ENCODE data around the gene TNNI2. TPM values are rescaled to one million over a fixed set of nuclear protein-coding genes. Genes with fewer than 3 reads are reported as not detected.

TNNI2 gene
- polyA plus RNA-seq, 1 donor (not counting 4 experiments of a cell fraction or from before 2014, with no cell fraction given), result 10.7 TPM

DNA sequence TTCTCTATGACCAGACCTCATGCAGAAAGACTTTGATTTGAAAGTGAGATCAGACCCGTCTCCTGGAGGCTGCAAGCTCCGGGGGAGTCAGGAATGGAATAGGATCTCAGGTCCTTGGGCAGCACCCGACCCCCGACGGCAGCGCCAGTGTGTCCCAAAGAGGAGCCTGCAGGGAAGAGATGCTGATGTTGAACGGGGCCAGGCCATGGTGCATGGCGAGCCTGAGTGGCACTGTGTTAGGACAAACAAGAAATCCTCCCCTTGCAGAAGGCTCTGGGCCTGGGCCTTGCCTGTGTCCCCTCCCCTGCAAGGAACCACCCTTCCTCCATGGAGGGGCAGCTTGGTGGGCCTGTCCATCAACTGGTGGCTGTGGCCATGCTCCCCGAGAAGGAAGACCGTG, 24.1 kb upstream of the TNNI2 start:
- no peaks in the 10 kb centered on the region for H3K79me2 ChIP-seq (ENCODE audit: control insufficient read depth, insufficient read depth, low read length)
- peaks cover 7% of the 10 kb centered on the region for H3K9me3 ChIP-seq (ENCODE audit: control insufficient read depth, low read depth, low read length)
- no peak overlapping the region for H3K4me2 ChIP-seq (ENCODE audit: control insufficient read depth, extremely low read depth, insufficient read depth, low read depth, low read length)
- no peaks in the 10 kb centered on the region for H4K20me1 ChIP-seq (ENCODE audit: control insufficient read depth, extremely low read depth, insufficient read depth, low read length)
- no peak for DNase-seq (ENCODE audit: low read depth, low spot score)
- peaks cover 5% of the 10 kb centered on the region for H3K4me1 ChIP-seq (ENCODE audit: control insufficient read depth, extremely low read depth, insufficient read depth, low read length)
- no peak for FAIRE-seq
- no peaks in the 10 kb centered on the region for H3K36me3 ChIP-seq (ENCODE audit: control insufficient read depth in 2 of 2, extremely low read depth in 1 of 2, insufficient read depth in 2 of 2, low read length in 2 of 2)
- H3K27me3 ChIP-seq (ENCODE audit: control insufficient read depth, extremely low read depth, insufficient read depth, low read length), result no peaks in the 10 kb centered on the region
- TF ChIP-seq, protein P1, sequence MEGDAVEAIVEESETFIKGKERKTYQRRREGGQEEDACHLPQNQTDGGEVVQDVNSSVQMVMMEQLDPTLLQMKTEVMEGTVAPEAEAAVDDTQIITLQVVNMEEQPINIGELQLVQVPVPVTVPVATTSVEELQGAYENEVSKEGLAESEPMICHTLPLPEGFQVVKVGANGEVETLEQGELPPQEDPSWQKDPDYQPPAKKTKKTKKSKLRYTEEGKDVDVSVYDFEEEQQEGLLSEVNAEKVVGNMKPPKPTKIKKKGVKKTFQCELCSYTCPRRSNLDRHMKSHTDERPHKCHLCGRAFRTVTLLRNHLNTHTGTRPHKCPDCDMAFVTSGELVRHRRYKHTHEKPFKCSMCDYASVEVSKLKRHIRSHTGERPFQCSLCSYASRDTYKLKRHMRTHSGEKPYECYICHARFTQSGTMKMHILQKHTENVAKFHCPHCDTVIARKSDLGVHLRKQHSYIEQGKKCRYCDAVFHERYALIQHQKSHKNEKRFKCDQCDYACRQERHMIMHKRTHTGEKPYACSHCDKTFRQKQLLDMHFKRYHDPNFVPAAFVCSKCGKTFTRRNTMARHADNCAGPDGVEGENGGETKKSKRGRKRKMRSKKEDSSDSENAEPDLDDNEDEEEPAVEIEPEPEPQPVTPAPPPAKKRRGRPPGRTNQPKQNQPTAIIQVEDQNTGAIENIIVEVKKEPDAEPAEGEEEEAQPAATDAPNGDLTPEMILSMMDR (optimal IDR thresholded peaks at IDR 0.05 in 1 of 3, IDR thresholded peaks at IDR 0.05 in 1 of 3, conservative IDR thresholded peaks at IDR 0.05 in 1 of 3; ENCODE audit: extremely low read depth in 1 of 3, insufficient read depth in 2 of 3, low read length in 3 of 3), result no peak
- H2AFZ ChIP-seq (ENCODE audit: control insufficient read depth, low read length), result no peak overlapping the region
- no peak overlapping the region for H3K9ac ChIP-seq (ENCODE audit: control insufficient read depth, extremely low read depth, insufficient read depth, low read length)
- H3K4me3 ChIP-seq (ENCODE audit: control insufficient read depth in 2 of 3, extremely low read depth in 1 of 3, insufficient read depth in 2 of 3, low read depth in 1 of 3, low read length in 3 of 3), result no peak overlapping the region
- no peak overlapping the region for H3K27ac ChIP-seq (ENCODE audit: control insufficient read depth, insufficient read depth, low read length)
- no peaks in the 10 kb centered on the region for H3K9me1 ChIP-seq (ENCODE audit: control insufficient read depth, extremely low read depth, insufficient read depth, low read length)
- dilution Hi-C loops (cut with MboI; ENCODE audit: extremely low pct_ligation_motif_present, low sequenced_read_pairs), result no loop called here

DNA sequence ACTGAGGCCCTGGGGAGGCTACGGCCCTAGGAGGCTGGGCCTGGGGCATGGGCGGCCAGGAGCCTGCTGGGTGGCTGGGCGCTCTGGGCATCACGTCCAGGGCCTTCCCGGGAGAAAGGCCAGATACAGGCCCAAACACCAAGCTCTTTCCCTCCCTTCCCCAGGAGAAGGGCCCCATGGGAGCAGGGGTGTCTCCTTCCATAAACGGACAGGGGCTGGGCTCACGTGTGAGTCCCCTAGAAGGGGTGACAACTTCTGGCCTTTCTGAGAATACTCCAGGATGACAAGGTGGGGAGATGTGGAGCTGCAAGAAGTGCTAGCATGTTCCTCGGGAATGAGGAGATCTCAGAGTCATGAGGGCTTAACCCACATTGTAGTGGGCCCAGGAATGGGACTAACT, 23.5 kb upstream of the TNNI2 start:
- no peaks in the 10 kb centered on the region for H4K20me1 ChIP-seq (ENCODE audit: control insufficient read depth, extremely low read depth, insufficient read depth, low read length)

DNA sequence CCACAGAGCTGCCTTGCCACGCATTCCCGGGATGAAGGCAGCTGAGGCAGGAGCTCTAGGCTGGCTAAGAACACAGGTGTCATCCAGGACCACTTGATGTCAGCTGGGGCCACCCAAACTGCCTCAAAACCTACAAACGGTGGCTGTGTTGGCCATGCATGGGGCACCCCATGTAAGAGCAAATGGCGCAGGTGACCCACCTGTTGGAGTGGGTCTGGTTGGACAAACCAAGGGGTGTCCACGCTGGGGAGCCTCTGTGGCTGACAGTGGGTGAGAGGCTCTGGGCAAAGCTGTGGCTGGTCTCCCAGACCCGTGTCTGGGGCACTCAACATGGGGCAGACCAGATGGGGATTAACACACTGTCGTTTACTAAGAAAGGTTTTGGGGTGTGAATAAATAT, 23.0 kb upstream of the TNNI2 start:
- FAIRE-seq (no peak), DNase-seq (ENCODE audit: low read depth, low spot score) (no peak)
- dilution Hi-C loops (cut with MboI; ENCODE audit: extremely low pct_ligation_motif_present, low sequenced_read_pairs), result no loop called here
- peaks cover 7% of the 10 kb centered on the region for H3K9me3 ChIP-seq (ENCODE audit: control insufficient read depth, low read depth, low read length)
- TF ChIP-seq, protein P1 (optimal IDR thresholded peaks at IDR 0.05 in 1 of 3, IDR thresholded peaks at IDR 0.05 in 1 of 3, conservative IDR thresholded peaks at IDR 0.05 in 1 of 3; ENCODE audit: extremely low read depth in 1 of 3, insufficient read depth in 2 of 3, low read length in 3 of 3), result no peak
- no peak for TF ChIP-seq EZH2 (IDR thresholded peaks at IDR 0.05; ENCODE audit: low read length)
- no peak overlapping the region for H3K27ac ChIP-seq (ENCODE audit: control insufficient read depth, insufficient read depth, low read length)
- no peak overlapping the region for H3K9ac ChIP-seq (ENCODE audit: control insufficient read depth, extremely low read depth, insufficient read depth, low read length)
- no peak overlapping the region for H3K4me3 ChIP-seq (ENCODE audit: control insufficient read depth in 2 of 3, extremely low read depth in 1 of 3, insufficient read depth in 2 of 3, low read depth in 1 of 3, low read length in 3 of 3)
- no peaks in the 10 kb centered on the region for H3K27me3 ChIP-seq (ENCODE audit: control insufficient read depth, extremely low read depth, insufficient read depth, low read length)
- no peak overlapping the region for H2AFZ ChIP-seq (ENCODE audit: control insufficient read depth, low read length)
- H3K36me3 ChIP-seq (ENCODE audit: control insufficient read depth in 2 of 2, extremely low read depth in 1 of 2, insufficient read depth in 2 of 2, low read length in 2 of 2), result no peaks in the 10 kb centered on the region
- no peaks in the 10 kb centered on the region for H3K79me2 ChIP-seq (ENCODE audit: control insufficient read depth, insufficient read depth, low read length)
- no peaks in the 10 kb centered on the region for H3K9me1 ChIP-seq (ENCODE audit: control insufficient read depth, extremely low read depth, insufficient read depth, low read length)
- H3K4me1 ChIP-seq (ENCODE audit: control insufficient read depth, extremely low read depth, insufficient read depth, low read length), result peaks cover 10% of the 10 kb centered on the region
- H3K4me2 ChIP-seq (ENCODE audit: control insufficient read depth, extremely low read depth, insufficient read depth, low read depth, low read length), result no peak overlapping the region
- H4K20me1 ChIP-seq (ENCODE audit: control insufficient read depth, extremely low read depth, insufficient read depth, low read length), result no peaks in the 10 kb centered on the region

More for the DNA sequence above, 23.5 kb upstream of the TNNI2 start:
- H3K27ac ChIP-seq (ENCODE audit: control insufficient read depth, insufficient read depth, low read length), result no peak overlapping the region
- H3K4me3 ChIP-seq (ENCODE audit: control insufficient read depth in 2 of 3, extremely low read depth in 1 of 3, insufficient read depth in 2 of 3, low read depth in 1 of 3, low read length in 3 of 3), result no peak overlapping the region
- H3K36me3 ChIP-seq (ENCODE audit: control insufficient read depth in 2 of 2, extremely low read depth in 1 of 2, insufficient read depth in 2 of 2, low read length in 2 of 2), result no peaks in the 10 kb centered on the region
- no peaks in the 10 kb centered on the region for H3K79me2 ChIP-seq (ENCODE audit: control insufficient read depth, insufficient read depth, low read length)
- no peak overlapping the region for H2AFZ ChIP-seq (ENCODE audit: control insufficient read depth, low read length)
- FAIRE-seq (no peak), DNase-seq (ENCODE audit: low read depth, low spot score) (no peak)
- peaks cover 9% of the 10 kb centered on the region for H3K4me1 ChIP-seq (ENCODE audit: control insufficient read depth, extremely low read depth, insufficient read depth, low read length)
- no peak for TF ChIP-seq EZH2 (IDR thresholded peaks at IDR 0.05; ENCODE audit: low read length)
- H3K9me3 ChIP-seq (ENCODE audit: control insufficient read depth, low read depth, low read length), result peaks cover 7% of the 10 kb centered on the region
- dilution Hi-C loops (cut with MboI; ENCODE audit: extremely low pct_ligation_motif_present, low sequenced_read_pairs), result no loop called here
- no peak overlapping the region for H3K4me2 ChIP-seq (ENCODE audit: control insufficient read depth, extremely low read depth, insufficient read depth, low read depth, low read length)
- H3K27me3 ChIP-seq (ENCODE audit: control insufficient read depth, extremely low read depth, insufficient read depth, low read length), result no peaks in the 10 kb centered on the region
- H3K9ac ChIP-seq (ENCODE audit: control insufficient read depth, extremely low read depth, insufficient read depth, low read length), result no peak overlapping the region
- no peaks in the 10 kb centered on the region for H3K9me1 ChIP-seq (ENCODE audit: control insufficient read depth, extremely low read depth, insufficient read depth, low read length)
